Measurements from ENCODE around the gene AIFM3. TPM values are rescaled to one million over a fixed set of nuclear protein-coding genes. Genes with fewer than 3 reads are reported as not detected.
"Not testable (repeated sequence)": the region's sequence is repeated elsewhere in the genome, so short reads cannot be mapped to it uniquely, and the experiment has no call there.

AIFM3 gene, protein sequence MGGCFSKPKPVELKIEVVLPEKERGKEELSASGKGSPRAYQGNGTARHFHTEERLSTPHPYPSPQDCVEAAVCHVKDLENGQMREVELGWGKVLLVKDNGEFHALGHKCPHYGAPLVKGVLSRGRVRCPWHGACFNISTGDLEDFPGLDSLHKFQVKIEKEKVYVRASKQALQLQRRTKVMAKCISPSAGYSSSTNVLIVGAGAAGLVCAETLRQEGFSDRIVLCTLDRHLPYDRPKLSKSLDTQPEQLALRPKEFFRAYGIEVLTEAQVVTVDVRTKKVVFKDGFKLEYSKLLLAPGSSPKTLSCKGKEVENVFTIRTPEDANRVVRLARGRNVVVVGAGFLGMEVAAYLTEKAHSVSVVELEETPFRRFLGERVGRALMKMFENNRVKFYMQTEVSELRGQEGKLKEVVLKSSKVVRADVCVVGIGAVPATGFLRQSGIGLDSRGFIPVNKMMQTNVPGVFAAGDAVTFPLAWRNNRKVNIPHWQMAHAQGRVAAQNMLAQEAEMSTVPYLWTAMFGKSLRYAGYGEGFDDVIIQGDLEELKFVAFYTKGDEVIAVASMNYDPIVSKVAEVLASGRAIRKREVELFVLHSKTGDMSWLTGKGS
- 0.51 TPM in 1 of 2 replicates, not detected in the other for total RNA-seq

DNA sequence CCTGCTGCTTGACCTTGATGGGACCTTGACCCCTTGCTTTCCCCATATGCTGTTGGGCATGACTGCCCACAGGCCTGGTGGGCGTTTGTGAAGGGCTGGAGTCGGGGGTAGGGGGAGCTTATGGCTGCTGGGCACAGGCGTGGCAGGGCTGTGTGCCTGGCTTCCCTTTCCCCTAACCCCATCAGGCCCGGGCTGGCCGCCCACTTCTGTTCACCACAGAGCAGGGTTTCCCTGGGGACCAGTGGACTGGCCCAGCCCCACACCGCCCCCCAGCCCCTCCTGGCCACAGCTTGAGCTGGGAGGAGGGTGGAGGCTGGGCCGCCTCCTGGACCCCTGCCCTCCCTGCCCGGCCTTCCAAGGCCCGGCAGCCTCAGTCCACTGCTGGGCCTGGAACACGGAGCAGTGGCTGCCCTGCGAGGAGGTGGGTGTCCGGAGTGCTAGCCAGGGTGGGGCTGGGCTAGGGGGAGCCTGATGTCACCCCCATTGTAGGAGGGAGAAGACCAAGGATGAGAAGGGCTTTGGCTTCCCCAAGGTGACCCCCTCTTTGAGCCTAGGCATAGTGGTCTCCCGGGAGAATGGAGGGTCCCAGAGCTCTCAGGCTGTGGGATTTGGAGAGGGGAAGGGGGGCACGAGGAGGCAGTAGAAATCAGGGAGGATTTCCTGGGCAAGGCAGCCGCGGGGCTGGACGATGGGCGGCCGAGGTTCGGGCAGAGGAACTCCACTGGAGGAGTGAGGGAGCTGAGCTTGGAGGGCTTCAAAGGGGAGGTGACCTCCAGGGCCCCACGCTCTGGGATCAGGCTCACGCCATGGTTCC, at the start of gene AIFM3:
Gene AIFM3, plus strand, starts transcription at position 373 of the 814 bp plus-strand sequence. CDS start 690 bp downstream, outside the sequence.
- intact Hi-C loops (cut with micrococcal nuclease), result loop anchor here (10.0 kb wide), 1 partner anchor 48 kb away; the partner anchor contains the start of gene P2RX6

DNA sequence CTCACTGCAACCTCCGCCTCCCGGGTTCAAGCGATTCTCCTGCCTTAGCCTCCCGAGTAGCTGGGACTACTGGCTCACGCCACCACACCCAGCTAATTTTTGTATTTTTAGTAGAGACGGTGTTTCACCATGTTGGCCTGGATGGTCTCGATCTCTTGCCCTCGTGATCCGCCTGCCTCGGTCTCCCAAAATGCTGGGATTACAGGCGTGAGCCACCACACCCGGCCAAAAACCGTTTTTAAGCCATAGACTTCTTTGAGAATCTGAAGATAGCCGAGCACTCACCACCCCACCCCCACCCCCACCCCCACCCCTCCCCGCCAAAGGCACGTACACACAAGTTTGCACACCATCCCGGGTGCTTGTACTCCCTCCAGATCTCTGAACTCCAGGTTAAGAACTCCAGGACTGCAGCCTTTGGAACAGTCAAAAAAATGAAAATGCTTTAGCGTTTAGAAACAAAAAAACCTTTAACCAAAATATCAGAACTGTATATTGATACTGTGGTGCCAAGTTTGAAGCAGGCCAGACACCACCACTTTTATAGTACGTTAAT, 48.3 kb upstream of the AIFM3 start:
- intact Hi-C loops (cut with micrococcal nuclease), result loop anchor here (5.0 kb wide), 1 partner anchor 411 kb away; the partner anchor contains the start of gene MED15

DNA sequence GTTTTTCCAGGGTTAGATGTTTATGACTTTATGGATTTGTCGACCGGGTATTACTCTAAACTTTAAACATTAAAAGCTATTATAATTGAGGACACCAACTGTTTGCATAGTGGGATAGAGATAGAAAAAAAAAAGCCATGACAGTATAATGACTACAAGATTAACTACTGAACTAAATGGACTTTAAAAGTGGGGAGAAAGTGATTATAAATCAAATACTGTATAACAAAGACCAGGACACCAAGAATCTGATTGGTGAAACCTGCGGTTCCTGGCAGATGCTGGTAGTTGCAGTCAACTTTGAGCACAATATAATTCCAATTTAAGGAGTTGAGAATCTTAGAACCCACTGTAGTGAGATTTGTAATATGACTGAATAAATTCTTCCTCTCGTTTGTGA, 47.3 kb upstream of the AIFM3 start:
- intact Hi-C loops (cut with micrococcal nuclease), result loop anchor here (5.0 kb wide), 1 partner anchor 412 kb away; the partner anchor contains the start of gene MED15

DNA sequence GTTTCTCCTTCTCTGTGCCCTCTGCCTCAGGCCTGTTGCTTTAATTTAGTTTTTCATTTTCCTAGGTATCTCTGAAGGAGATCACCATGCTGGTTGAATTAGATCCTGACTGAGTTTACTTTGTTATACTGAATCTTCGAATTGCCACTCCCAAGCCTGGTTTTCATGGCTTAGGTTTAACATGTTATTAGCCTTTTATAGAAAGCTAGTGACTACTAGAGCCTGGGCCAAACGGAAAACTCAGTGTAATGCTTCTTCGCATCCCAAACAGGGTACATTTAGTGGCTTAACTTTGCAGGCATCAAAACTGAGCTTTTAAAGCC, 46.2 kb upstream of the AIFM3 start:
- intact Hi-C loops (cut with micrococcal nuclease), result no loop called here

DNA sequence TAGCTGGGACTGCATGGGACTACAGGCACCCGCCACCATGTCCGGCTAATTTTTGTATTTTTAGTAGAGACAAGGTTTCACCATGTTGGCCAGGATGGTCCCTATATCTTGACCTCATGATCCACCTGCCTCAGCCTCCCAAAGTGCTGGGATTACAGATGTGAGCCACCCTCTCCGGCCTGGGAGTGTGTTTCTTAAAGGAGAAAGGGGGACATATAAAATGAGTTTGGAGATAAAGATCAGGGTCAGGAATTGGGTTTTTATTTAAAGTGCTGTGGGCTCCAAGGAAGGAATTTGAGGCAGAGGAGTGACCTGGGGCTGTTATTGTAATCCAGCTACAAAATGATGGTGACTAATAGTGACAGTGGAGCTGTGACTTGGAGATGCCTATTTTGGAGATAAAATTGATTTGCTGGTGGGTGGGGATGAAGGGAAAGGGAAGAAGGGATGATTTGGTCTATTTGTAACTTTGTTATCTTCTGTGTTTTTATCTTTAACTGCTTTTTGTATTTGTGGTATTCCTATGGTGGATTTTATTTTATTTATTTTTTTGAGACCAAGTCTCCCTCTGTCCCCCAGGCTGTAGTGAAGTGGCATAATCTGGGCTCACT, 44.8 kb upstream of the AIFM3 start:
- intact Hi-C loops (cut with micrococcal nuclease), result no loop called here

DNA sequence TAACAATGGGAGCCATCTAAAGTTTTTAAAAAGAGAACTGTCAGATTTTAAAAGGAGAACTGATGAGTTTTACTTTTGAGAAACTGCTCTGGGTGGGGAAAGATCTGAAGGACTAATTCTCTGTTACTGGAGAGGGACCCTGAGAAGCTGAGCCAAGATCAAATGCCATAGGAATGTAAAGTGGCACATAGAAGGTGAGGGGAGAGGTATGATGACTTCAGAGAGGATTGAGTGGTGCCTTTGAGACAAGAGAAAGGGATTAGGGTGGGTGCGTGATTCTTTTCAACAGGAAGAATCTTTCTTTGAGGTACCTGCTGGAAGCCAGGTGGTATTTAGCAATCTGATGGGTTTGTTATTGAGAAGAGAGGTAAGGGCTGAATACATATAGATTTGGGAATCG, 40.8 kb upstream of the AIFM3 start:
- intact Hi-C loops (cut with micrococcal nuclease), result no loop called here

DNA sequence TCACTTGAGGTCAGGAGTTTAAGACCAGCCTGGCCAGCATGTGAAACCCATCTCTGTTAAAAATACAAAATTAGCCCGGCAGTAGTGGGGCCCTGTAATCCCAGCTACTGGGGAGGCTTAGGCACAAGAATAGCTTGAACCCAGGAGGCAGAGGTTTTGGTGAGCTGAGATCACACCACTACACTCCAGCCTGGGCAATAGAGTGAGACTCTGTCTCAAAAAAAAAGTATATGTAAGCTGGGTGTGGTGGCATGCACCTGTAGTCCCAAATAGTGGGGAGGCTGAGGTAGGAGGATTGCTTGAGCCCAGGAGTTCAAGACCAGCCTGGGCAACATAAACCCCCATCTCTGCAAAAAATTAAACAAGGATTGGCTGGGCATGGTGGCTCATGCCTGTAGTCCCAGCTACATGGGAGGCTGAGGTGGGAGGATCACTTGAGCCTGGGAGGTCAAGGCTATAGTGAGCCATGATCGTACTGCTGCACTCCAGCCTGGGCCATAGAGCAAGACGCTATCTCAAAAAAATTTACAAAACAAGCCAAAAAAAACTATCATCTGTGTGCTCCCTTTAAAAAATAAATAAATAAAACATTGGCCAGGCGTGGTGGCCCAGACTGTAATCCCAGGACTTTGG, 39.0 kb upstream of the AIFM3 start:
- intact Hi-C loops (cut with micrococcal nuclease), result no loop called here

DNA sequence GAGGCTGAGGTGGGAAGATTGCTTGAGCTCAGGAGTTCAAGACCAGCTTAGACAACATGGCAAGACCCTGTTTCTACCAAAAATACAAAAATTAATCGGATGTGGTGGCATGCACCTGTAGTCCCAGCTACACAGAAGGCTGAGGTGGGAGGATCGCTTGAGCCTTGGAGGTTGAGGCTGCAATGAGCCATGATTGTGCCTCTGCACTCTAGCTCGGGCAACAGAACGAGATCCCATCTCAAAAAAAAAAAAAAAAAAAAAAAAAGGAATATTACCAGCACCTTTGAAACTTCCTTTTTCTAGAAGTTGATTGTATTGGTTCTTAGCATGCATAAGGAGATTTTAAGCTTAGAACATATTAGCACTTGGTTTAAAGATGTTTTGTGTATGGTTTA, 38.5 kb upstream of the AIFM3 start:
- intact Hi-C loops (cut with micrococcal nuclease), result no loop called here

DNA sequence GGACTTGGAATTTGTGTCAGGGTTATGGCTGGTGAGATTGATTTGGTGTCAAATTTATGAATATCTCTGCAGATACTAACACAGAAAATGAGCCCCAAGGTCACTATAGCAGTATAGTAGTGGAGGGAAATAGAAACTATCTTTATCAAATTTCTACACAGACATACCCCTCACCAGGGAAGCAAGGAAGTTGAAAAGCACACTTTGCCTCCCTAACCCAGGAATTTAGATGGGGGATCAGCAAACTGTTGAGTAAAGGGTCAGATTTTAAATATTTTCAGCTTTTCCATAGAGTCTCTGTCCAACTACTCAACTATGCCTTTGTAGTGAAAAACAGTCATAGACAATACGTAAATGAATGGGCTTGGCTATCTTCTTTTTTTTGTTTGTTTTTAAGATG, 37.1 kb upstream of the AIFM3 start:
- intact Hi-C loops (cut with micrococcal nuclease), result no loop called here

DNA sequence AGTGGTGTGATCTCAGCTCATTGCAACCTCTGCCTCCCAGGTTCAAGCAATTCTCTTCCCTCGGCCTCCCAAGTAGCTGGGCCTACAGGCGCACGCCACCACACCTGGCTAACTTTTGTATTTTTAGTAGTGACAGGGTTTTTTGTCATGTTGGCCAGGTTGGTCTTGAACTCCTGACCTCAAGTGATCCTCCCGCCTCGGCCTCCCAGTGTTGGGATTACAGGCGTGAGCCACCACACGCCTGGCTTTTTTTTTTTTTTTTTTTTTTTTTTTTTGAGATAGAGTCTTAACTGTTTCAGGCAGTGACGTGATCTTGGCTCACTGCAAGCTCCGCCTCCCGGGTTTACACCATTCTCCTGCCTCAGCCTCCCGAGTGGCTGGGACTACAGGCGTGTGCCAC, 36.6 kb upstream of the AIFM3 start:
- intact Hi-C loops (cut with micrococcal nuclease), result not testable (repeated sequence)

DNA sequence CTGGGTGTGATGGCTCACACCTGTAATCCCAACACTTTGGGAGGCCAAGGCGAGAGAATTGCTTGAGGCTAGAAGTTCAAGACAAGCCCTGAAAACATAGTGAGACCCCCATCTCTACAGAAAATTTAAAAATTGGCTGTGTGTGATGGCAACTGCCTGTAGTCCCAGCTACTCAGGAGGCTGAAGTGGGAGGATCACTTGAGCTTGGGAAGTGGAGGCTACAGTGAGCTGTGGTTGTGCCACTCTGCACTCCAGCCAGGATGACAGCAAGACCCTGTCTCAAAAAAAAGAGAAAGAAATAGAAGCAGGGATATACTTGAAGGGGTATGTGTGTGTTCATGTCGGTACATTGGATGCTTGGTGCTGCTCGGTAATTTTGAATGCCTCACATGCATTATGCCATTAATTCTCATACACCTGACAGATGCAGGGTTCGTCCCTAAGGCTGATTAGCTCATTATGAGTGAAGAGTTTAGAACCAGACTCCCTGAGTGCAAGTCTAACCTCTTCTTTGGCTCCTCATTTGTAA, 35.9 kb upstream of the AIFM3 start:
- intact Hi-C loops (cut with micrococcal nuclease), result no loop called here

DNA sequence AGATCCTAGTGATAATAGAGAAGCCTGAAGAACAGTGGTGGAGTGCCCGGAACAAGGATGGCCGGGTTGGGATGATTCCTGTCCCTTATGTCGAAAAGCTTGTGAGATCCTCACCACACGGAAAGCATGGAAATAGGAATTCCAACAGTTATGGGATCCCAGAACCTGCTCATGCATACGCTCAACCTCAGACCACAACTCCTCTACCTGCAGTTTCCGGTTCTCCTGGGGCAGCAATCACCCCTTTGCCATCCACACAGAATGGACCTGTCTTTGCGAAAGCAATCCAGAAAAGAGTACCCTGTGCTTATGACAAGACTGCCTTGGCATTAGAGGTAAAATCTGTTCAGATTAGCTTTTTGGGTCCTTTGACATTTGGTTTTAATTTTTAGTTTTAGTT, 33.1 kb upstream of the AIFM3 start:
- intact Hi-C loops (cut with micrococcal nuclease), result no loop called here

DNA sequence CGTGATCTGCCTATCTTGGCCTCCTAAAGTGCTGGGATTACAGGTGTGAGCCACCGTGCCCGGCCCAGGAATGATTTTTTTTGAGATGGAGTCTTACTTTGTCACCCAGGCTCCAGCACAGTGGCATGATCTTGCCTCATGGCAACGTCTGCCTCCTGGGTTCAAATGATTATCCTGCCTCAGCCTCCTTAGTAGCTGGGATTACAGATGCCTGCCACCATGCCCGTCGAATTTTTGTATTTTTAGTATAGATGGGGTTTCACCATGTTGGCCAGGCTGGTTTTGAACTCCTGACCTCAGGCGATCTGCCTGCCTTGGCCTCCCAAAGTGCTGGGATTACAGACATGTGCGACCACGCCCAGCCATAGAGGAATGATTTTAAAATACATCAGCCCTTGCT, 32.0 kb upstream of the AIFM3 start:
- intact Hi-C loops (cut with micrococcal nuclease), result not testable (repeated sequence)

DNA sequence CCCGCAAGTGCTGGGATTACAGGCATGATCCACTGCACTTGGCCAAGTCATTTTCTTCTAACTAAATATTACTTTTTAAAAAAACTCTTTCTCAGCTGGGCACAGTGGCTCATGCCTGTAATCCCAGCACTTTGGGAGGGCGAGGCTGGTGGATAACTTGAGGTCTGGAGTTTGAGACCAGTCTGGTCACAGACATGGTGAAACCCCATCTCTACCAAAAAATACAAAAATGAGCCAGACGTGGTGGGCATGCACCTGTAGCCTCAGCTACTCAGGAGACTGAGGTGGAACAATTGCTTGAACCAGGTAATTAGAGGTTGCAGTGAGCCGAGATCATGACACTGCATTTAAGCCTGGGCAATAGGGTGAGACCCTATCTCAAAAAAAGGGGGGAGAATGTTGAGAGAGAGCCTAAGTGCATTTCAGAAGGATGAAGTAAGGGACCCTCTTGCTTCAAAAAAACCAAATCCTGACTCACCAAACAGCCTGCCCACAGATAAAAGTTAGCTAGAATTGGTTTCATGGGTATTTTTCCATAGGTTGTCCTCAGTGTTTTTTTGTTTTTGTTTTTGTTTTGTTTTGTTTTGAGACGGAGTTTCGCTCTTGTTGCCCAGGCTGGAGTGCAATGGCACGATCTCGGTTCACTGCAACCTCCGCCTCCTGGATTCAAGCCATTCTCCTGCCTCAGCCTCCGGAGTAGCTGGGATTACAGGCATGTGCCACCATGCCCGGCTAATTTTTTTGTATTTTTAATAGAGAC, 31.1 kb upstream of the AIFM3 start:
- intact Hi-C loops (cut with micrococcal nuclease), result not testable (repeated sequence)

DNA sequence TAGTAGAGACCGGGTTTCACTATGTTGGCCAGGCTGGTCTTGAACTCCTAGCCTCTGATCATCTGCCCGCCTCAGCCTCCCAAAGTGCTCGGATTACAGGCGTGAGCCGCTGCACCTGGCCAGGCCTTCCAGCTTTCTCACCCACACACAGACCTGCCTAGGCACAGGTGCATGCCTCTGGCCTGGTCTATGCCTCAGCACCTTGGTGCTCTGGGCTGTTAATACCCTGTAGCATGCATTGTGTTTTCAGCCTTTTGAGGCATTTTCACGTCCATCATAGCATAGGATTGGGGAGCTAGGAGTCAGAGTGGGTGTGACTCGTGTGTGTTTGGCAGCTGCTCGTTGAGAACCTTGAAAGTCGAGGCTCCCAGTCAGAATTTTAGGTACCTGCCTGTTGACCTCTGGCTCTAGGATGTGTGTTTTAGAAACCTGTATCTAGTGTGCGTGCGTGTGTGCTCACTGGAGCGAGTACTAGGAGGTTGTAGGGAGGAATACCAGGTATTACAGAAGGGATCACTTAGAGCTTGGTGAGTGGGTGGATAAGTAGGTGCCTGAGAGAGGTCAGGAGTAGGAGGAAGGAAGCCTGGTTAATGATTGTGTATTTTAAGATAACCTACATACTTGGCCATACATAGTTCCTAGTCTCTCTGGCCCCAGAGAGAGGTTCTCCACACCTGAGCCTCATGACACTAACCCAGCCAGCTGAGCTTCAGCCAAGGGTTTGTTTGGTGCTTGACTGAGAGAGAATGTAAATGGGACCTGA, 29.8 kb upstream of the AIFM3 start:
- intact Hi-C loops (cut with micrococcal nuclease), result no loop called here

DNA sequence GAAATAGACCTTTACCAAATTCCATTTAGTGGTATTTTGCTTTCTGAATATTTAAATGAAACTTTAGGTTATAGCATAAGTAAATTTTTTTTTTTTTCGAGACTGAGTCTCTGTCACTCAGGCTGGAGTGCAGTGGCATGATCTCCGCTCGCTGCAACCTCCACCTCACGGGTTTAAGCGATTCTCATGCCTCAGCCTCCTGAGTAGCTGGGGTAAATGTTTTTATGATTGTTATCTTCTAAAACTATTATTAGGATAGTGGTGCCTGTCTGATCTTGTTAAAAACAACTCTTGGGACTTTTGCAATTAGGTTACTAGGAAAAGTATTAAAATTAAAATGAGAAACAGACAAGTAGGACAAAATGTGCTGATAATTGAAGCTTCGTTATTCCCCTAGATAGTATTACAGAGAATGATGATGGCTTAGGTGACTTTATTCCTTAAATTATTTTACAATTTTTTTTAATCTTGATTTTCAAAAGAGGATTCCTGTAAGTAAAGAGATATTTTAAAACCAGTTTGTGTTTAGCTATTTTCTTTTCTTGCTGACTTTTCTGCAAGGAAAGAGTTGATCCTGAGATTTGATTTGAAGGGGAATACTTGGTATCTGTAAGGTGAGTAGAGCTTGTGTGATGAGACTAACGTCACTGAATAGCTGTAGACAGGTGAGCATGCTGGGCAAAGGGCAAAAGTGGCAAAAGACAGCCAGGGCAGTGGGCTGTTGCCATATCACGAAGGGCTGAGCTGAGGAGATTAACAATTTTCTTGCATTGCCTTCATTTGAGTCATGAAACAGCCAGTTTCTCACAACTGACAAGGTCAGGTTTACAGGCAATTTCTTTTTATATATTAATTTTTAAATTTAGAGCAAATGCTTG, 29.0 kb upstream of the AIFM3 start:
- intact Hi-C loops (cut with micrococcal nuclease), result no loop called here

DNA sequence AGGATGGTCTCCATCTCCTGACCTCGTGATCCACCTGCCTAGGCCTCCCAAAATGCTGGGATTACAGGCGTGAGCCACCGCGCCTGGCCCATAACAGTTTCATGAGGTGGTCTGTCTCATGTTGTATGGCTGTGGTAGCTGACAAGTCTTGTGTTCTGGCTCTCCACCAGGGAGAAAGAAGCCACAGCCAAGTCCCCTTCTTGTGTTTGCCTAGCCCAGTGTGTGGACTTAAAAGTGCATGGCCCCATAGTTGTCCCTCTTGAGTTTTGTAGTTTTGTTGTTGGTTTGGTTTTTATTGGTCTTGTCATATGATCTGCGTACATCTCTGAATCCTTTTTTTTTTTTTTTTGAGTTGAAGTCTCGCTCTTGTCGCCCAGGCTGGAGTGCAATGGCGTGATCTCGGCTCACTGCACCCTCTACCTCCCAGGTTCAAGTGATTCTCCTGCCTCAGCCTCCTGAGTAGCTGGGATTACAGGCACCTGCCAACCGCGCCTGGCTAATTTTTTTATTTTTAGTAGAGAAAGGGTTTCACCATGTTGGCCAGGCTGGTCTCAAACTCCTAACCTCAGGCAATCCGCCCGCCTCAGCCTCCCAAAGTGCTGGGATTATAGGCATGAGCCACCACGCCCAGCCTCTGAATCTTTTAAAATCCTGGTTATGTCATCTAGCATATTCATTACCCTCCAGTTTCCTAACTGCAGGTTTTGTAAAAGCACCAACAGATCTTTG, 27.4 kb upstream of the AIFM3 start:
- intact Hi-C loops (cut with micrococcal nuclease), result not testable (repeated sequence)
